Endothelial cell of umbilical vein (primary cell): ENCODE results near the gene NXT1. TPM values are rescaled to one million over a fixed set of nuclear protein-coding genes. Genes with fewer than 3 reads are reported as not detected.

Experiments
- BruUV-seq: library from RNA; stranded (reverse); fragments of 400-500 nt; replicated peaks from 2 replicates; lab custom pipeline; 2021; lab: Mats Ljungman, UMichigan
- CTCF ChIA-PET: fragments of 300-600, 350-600 bp; sonication (Branson Sonifier 250); formaldehyde crosslinking; loops from one replicate; lab custom pipeline; 2021; ENCODE audit warnings: antibody characterized with exemption, inconsistent platforms; lab: Charles Lee
- POLR2A ChIA-PET: fragments of 300-600, 350-600 bp; sonication (Branson Sonifier 250); formaldehyde crosslinking; loops from one replicate; lab custom pipeline; 2021; ENCODE audit warnings: antibody characterized with exemption, inconsistent platforms; lab: Charles Lee
- DNase-seq: peaks from one replicate; pipeline ENCODE4 v3.0.0-alpha.2; 2011; ENCODE audit warnings: low read depth, low spot score
- FAIRE-seq: peaks from 2 replicates; lab custom pipeline; 2011; peaks lifted over from hg19 to GRCh38; lab: Jason Lieb, UNC
- H2AFZ ChIP-seq: 2 replicates; pipeline ENCODE4 v1.6.0; 2012; ENCODE audit warnings: low read depth, low read length, control low read depth, inconsistent platforms
- H3K27ac ChIP-seq: 2 replicates; pipeline ENCODE4 v1.5.1; 2011; ENCODE audit warnings: low read depth, mild to moderate bottlenecking, control low read depth, low read length, moderate library complexity; ENCODE audit not compliant: insufficient read depth
- H3K27me3 ChIP-seq, 2 experiments: 2 replicates each; pipeline versions ENCODE4 v1.6.0 to v1.6.1; 2011; ENCODE audit warnings: low read length in 2 of 2, mixed read lengths in 1 of 2; ENCODE audit not compliant: control insufficient read depth in 2 of 2, insufficient read depth in 2 of 2
- H3K36me3 ChIP-seq, 2 experiments: 2 replicates in 1 of 2; 3 replicates in 1 of 2; pipeline ENCODE4 v1.5.1; 2011; ENCODE audit warnings: low read length in 2 of 2, mild to moderate bottlenecking in 1 of 2, moderate library complexity in 1 of 2; ENCODE audit not compliant: control insufficient read depth in 2 of 2, insufficient read depth in 2 of 2; ENCODE audit errors: extremely low read depth in 1 of 2
- H3K4me1 ChIP-seq: 3 replicates; pipeline ENCODE4 v1.5.1; 2011; ENCODE audit warnings: mild to moderate bottlenecking, low read length; ENCODE audit not compliant: control insufficient read depth, insufficient read depth; ENCODE audit errors: extremely low read depth
- H3K4me2 ChIP-seq: 2 replicates; pipeline ENCODE4 v1.6.1; 2011; ENCODE audit warnings: low read length, control low read depth, mixed read lengths; ENCODE audit not compliant: insufficient read depth
- H3K4me3 ChIP-seq, 3 experiments: fragments of 200-600 bp in 1 of 3; sonication (generic), shearing (Covaris generic) in 1 of 3; replicated peaks in 1 of 3; 2 replicates each; pipeline ENCODE4 v1.5.1; 2011 to 2016; ENCODE audit warnings: control low read depth in 3 of 3, low read length in 3 of 3, mild to moderate bottlenecking in 2 of 3, inconsistent platforms in 1 of 3, low read depth in 1 of 3, moderate library complexity in 1 of 3; ENCODE audit not compliant: insufficient read depth in 1 of 3
- H3K79me2 ChIP-seq: 2 replicates; pipeline ENCODE4 v1.6.0; 2012; ENCODE audit warnings: low read length, inconsistent platforms; ENCODE audit not compliant: control insufficient read depth, insufficient read depth
- H3K9ac ChIP-seq: replicated peaks from 2 replicates; pipeline ENCODE3; 2011; ENCODE audit warnings: low read length, control low read depth; ENCODE audit not compliant: insufficient read depth; ENCODE audit errors: extremely low read depth
- H3K9me1 ChIP-seq: replicated peaks from 3 replicates; pipeline ENCODE4 v1.6.0; 2011; ENCODE audit warnings: mild to moderate bottlenecking, low read length; ENCODE audit not compliant: control insufficient read depth, insufficient read depth; ENCODE audit errors: extremely low read depth
- H3K9me3 ChIP-seq: replicated peaks from 2 replicates; pipeline ENCODE4 v1.5.1; 2012; ENCODE audit warnings: low read length, inconsistent platforms; ENCODE audit not compliant: control insufficient read depth, insufficient read depth
- H4K20me1 ChIP-seq: replicated peaks from 2 replicates; pipeline ENCODE3; 2011; ENCODE audit warnings: mild to moderate bottlenecking, low read length; ENCODE audit not compliant: control insufficient read depth, insufficient read depth; ENCODE audit errors: extremely low read depth
- CTCF ChIP-seq, 2 donors: IDR thresholded peaks; 1 replicate in 1 of 2; 2 replicates in 1 of 2; pipeline ENCODE4 v1.5.1; 2011; ENCODE audit warnings: low read length in 2 of 2, mild to moderate bottlenecking in 2 of 2, moderate library complexity in 2 of 2, control low read depth in 1 of 2, inconsistent platforms in 1 of 2, low read depth in 1 of 2; ENCODE audit not compliant: insufficient read depth in 1 of 2; ENCODE audit errors: extremely low read depth in 1 of 2
- EZH2 ChIP-seq: IDR thresholded peaks from 2 replicates; pipeline ENCODE4 v1.6.1; 2012; ENCODE audit warnings: borderline replicate concordance, low read depth, mild to moderate bottlenecking, moderate library complexity, low read length, inconsistent platforms; ENCODE audit not compliant: severe bottlenecking
- FOS ChIP-seq: IDR thresholded peaks from 2 replicates; pipeline ENCODE4 v1.6.1; 2011; ENCODE audit warnings: mild to moderate bottlenecking, low read length, moderate library complexity, borderline replicate concordance; ENCODE audit not compliant: insufficient read depth
- GATA2 ChIP-seq: IDR thresholded peaks from 2 replicates; pipeline ENCODE4 v1.7.0; 2011; ENCODE audit warnings: low read depth, mild to moderate bottlenecking, moderate library complexity, mixed read lengths, low read length; ENCODE audit not compliant: insufficient read length, insufficient read depth
- JUN ChIP-seq: IDR thresholded peaks from 2 replicates; pipeline ENCODE4 v1.6.1; 2011; ENCODE audit warnings: borderline replicate concordance, low read depth; ENCODE audit not compliant: insufficient read length, insufficient read depth
- MAX ChIP-seq: IDR thresholded peaks from 2 replicates; pipeline ENCODE4 v1.6.1; 2011; ENCODE audit not compliant: insufficient read depth, insufficient read length
- MYC ChIP-seq: IDR thresholded peaks from one replicate; pipeline ENCODE4 v1.6.1; 2011; ENCODE audit warnings: mild to moderate bottlenecking, low read depth, low read length
- POLR2A ChIP-seq: IDR thresholded peaks from 2 replicates; pipeline ENCODE4 v1.6.1; 2012; ENCODE audit warnings: low read depth, mild to moderate bottlenecking, control low read depth, low read length
- POLR2AphosphoS5 ChIP-seq: IDR thresholded peaks from 2 replicates; pipeline ENCODE4 v1.6.1; 2012; ENCODE audit warnings: low read depth, mild to moderate bottlenecking, control low read depth, low read length, moderate library complexity; ENCODE audit not compliant: insufficient read depth
- dilution Hi-C: fragments of 300-500 bp; cut with MboI; formaldehyde crosslinking; loops from one replicate; pipeline ENCODE4 v1.15.0; 2019; ENCODE audit warnings: low sequenced_read_pairs; ENCODE audit not compliant: extremely low pct_ligation_motif_present
- intact Hi-C: fragments of 100-400 bp; cut with micrococcal nuclease; formaldehyde crosslinking; loops from one replicate; pipeline ENCODE4 v1.10.0; 2022
- polyA plus RNA-seq, 4 experiments: library from polyadenylated mRNA; depleted of rRNA in 3 of 4; stranded (reverse) in 3 of 4; unstranded in 1 of 4; fragments of >200 nt; gene quantifications; 2 replicates each; pipeline versions ENCODE4 v1.2.1 to v1.2.3, GENCODE V29; 2011 to 2012; ENCODE audit warnings: missing spikeins in 1 of 4
- total RNA-seq: library from RNA; stranded (reverse); gene quantifications from 2 replicates; pipeline ENCODE4 v1.2.3, GENCODE V29; 2021

Gene NXT1
- total and polyA plus RNA-seq, 2 donors (not counting 3 experiments of a cell fraction or from before 2014, with no cell fraction given), result 27.1 to 39.2 TPM

GRCh38 chr20:23334111-23334510 lies 16.5 kb upstream of the NXT1 start:
- ChIA-PET CTCF (no interaction called here), POLR2A (no interaction called here)
- H3K4me3 ChIP-seq, result no peak overlapping the region
- no peak overlapping the region for H3K9ac ChIP-seq
- no peak overlapping the region for H3K4me2 ChIP-seq
- DNase-seq (no peak), FAIRE-seq (no peak)
- no peak overlapping the region for H2AFZ ChIP-seq
- peaks cover 9% of the 10 kb centered on the region for H3K4me1 ChIP-seq
- H3K79me2 ChIP-seq, result no peaks in the 10 kb centered on the region
- TF ChIP-seq EZH2 (no peak), MYC (no peak), CTCF (IDR thresholded peaks at IDR 0.05; ENCODE audit: extremely low read depth in 1 of 2, insufficient read depth in 1 of 2, low read depth in 1 of 2, low read length in 2 of 2) (no peak), JUN (no peak), GATA2 (no peak), POLR2A (no peak), MAX (no peak), FOS (no peak), POLR2AphosphoS5 (no peak)
- H3K9me3 ChIP-seq, result no peaks in the 10 kb centered on the region
- no peaks in the 10 kb centered on the region for H3K36me3 ChIP-seq
- no peaks in the 10 kb centered on the region for H3K9me1 ChIP-seq
- BruUV-seq, result no TSS peak
- intact Hi-C loops (no loop called here), dilution Hi-C loops (no loop called here)
- no peaks in the 10 kb centered on the region for H3K27me3 ChIP-seq
- no peak overlapping the region for H3K27ac ChIP-seq
- no peaks in the 10 kb centered on the region for H4K20me1 ChIP-seq
